DND-41 (cell line): ENCODE data around the gene RIBC2.

Source experiments
- CTCF ChIP-seq: IDR thresholded peaks from 2 replicates; pipeline ENCODE4 v1.5.1; 2012; ENCODE audit warnings: borderline replicate concordance, low read length, moderate library complexity, mild to moderate bottlenecking; ENCODE audit not compliant: poor library complexity, severe bottlenecking; ENCODE audit errors: extremely low read depth
- EZH2 ChIP-seq: IDR thresholded peaks from 3 replicates; pipeline ENCODE4 v1.6.1; 2012; ENCODE audit warnings: borderline replicate concordance, low read depth, mild to moderate bottlenecking, moderate library complexity, low read length, inconsistent platforms; ENCODE audit not compliant: severe bottlenecking

GRCh38 chr22:45455212-45455611 is 41.7 kb downstream of the RIBC2 start:
- TF ChIP-seq CTCF (no peak), EZH2 (no peak)
